PC-9 (cell line): Measurements from ENCODE around the gene DAB1.

Source experiments
- EZH2 ChIP-seq: fragments of 200-600 bp; sonication (generic); IDR thresholded peaks from 2 replicates; pipeline ENCODE4 v1.8.0; 2017; ENCODE audit warnings: antibody characterized with exemption, low read depth
- TF ChIP-seq, protein P1 (sequence below): fragments of 200-600 bp; sonication (generic); conservative IDR thresholded peaks from 2 replicates; pipeline ENCODE4 v1.6.1; 2017; ENCODE audit warnings: mixed run types, antibody characterized with exemption, mild to moderate bottlenecking, moderate library complexity

- TF ChIP-seq, protein P1, sequence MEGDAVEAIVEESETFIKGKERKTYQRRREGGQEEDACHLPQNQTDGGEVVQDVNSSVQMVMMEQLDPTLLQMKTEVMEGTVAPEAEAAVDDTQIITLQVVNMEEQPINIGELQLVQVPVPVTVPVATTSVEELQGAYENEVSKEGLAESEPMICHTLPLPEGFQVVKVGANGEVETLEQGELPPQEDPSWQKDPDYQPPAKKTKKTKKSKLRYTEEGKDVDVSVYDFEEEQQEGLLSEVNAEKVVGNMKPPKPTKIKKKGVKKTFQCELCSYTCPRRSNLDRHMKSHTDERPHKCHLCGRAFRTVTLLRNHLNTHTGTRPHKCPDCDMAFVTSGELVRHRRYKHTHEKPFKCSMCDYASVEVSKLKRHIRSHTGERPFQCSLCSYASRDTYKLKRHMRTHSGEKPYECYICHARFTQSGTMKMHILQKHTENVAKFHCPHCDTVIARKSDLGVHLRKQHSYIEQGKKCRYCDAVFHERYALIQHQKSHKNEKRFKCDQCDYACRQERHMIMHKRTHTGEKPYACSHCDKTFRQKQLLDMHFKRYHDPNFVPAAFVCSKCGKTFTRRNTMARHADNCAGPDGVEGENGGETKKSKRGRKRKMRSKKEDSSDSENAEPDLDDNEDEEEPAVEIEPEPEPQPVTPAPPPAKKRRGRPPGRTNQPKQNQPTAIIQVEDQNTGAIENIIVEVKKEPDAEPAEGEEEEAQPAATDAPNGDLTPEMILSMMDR = no peak
- TF ChIP-seq EZH2 = no peak
Measured at GRCh38 chr1:56963667-56964066, 460.2 kb downstream of the DAB1 start.
